ENCODE data around the gene SH3GL3. TPM values are rescaled to one million over a fixed set of nuclear protein-coding genes. Genes with fewer than 3 reads are reported as not detected.

Gene SH3GL3
- total and polyA plus RNA-seq, 2 of the 13 experiments (the other 11 are each of a cell fraction or from before 2014, with no cell fraction given): not detected

GRCh38 chr15:83546512-83546888 lies 99.4 kb downstream of the SH3GL3 start:
- POLR2A ChIA-PET: no interaction called here
- intact Hi-C loops (cut with micrococcal nuclease; ENCODE audit: unreplicated experiment): no loop called here
- DNase-seq (ENCODE audit: low spot score): no peak
- no peak overlapping the region for H3K4me3 ChIP-seq (replicated peaks in 1 of 3; ENCODE audit: insufficient read depth in 1 of 3, low read depth in 2 of 3, low read length in 3 of 3)
- no peak for TF ChIP-seq ZNF282 (IDR thresholded peaks at IDR 0.05; ENCODE audit: partially characterized antibody)
- TF ChIP-seq SP5 (CRISPR knock-in tag; IDR thresholded peaks at IDR 0.05; ENCODE audit: borderline replicate concordance, low read depth): no peak
- TF ChIP-seq SALL2 (CRISPR knock-in tag; IDR thresholded peaks at IDR 0.05): no peak
- no peak for TF ChIP-seq TBX3 (IDR thresholded peaks at IDR 0.05; ENCODE audit: borderline replicate concordance)
- no peak for TF ChIP-seq ZBTB38 (CRISPR knock-in tag; IDR thresholded peaks at IDR 0.05)
- TF ChIP-seq ZNF891 (CRISPR knock-in tag; IDR thresholded peaks at IDR 0.05): no peak
- no peak for TF ChIP-seq IRF2 (CRISPR knock-in tag; IDR thresholded peaks at IDR 0.05)
- TF ChIP-seq SYNCRIP (IDR thresholded peaks at IDR 0.05; ENCODE audit: insufficient read depth, low read depth, low read length): no peak
- TF ChIP-seq, protein P1, sequence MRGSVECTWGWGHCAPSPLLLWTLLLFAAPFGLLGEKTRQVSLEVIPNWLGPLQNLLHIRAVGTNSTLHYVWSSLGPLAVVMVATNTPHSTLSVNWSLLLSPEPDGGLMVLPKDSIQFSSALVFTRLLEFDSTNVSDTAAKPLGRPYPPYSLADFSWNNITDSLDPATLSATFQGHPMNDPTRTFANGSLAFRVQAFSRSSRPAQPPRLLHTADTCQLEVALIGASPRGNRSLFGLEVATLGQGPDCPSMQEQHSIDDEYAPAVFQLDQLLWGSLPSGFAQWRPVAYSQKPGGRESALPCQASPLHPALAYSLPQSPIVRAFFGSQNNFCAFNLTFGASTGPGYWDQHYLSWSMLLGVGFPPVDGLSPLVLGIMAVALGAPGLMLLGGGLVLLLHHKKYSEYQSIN (CRISPR knock-in tag; IDR thresholded peaks at IDR 0.05; ENCODE audit: borderline replicate concordance): no peak
- TF ChIP-seq SAP130 (CRISPR knock-in tag; IDR thresholded peaks at IDR 0.05; ENCODE audit: low read depth): no peak
- no peak for TF ChIP-seq FUBP1 (CRISPR knock-in tag; IDR thresholded peaks at IDR 0.05; ENCODE audit: borderline replicate concordance)
- TF ChIP-seq REXO4 (CRISPR knock-in tag; IDR thresholded peaks at IDR 0.05; ENCODE audit: borderline replicate concordance): no peak
- TF ChIP-seq ZFAT (CRISPR knock-in tag; conservative IDR thresholded peaks at IDR 0.05): no peak
- no peak for TF ChIP-seq NRL (CRISPR knock-in tag; IDR thresholded peaks at IDR 0.05; ENCODE audit: borderline replicate concordance)
- TF ChIP-seq ARNT (IDR thresholded peaks at IDR 0.05): no peak
- no peak for TF ChIP-seq GLI4 (CRISPR knock-in tag; IDR thresholded peaks at IDR 0.05; ENCODE audit: borderline replicate concordance)
- no peaks in the 10 kb centered on the region for H3K79me2 ChIP-seq (ENCODE audit: insufficient read depth, low read length)
- H4K20me1 ChIP-seq (ENCODE audit: insufficient read depth, low read length): no peaks in the 10 kb centered on the region
- no peaks in the 10 kb centered on the region for H3K9me3 ChIP-seq (ENCODE audit: low read length)
- no peaks in the 10 kb centered on the region for H3K4me1 ChIP-seq (ENCODE audit: insufficient read depth, low read length)
- ATAC-seq: no peak
- H3K9ac ChIP-seq (ENCODE audit: insufficient read depth, low read depth, low read length): no peak overlapping the region
- no peak overlapping the region for H3K27ac ChIP-seq (ENCODE audit: extremely low read length, insufficient read depth, low read length)
- in situ Hi-C loops (cut with HindIII; ENCODE audit: extremely low pct_ligation_motif_present, low pct_unique_long_range_greater_than_20kb): no loop called here
- BruUV-seq (replicated peaks): no TSS peak
- H2AFZ ChIP-seq (ENCODE audit: low read length): no peak overlapping the region
- H3K27me3 ChIP-seq (ENCODE audit: control insufficient read depth in 1 of 2, insufficient read depth in 2 of 2, low read length in 2 of 2): no peaks in the 10 kb centered on the region
- FAIRE-seq: no peak
- no peaks in the 10 kb centered on the region for H3K36me3 ChIP-seq (replicated peaks in 1 of 2; ENCODE audit: control insufficient read depth in 1 of 2, insufficient read depth in 2 of 2, low read length in 2 of 2)
- no peak overlapping the region for H3K4me2 ChIP-seq (ENCODE audit: low read depth, low read length)
- CTCF ChIA-PET (ENCODE audit: low intra/inter-chr PET ratio, low total read pairs): no interaction called here

Data from HepG2 (cell line).